GM21737 (cell line): ENCODE data around the gene CIPC.

Experiments
- ATAC-seq: cut with Tn5 transposase; IDR thresholded peaks from one replicate; pipeline ENCODE4 v1.9.1; 2021; ENCODE audit warnings: mild to moderate bottlenecking, moderate library complexity; ENCODE audit not compliant: unreplicated experiment

Gene CIPC

GRCh38 chr14:77097700-77098528 lies at the start of gene CIPC:
Gene CIPC, plus strand, starts transcription at chr14:77098258. Its CDS starts 7,451 bp downstream, at chr14:77105709.
- ATAC-seq, result peak; percentile 86

GRCh38 chr14:77051116-77051515 lies 46.9 kb upstream of the CIPC start:
- ATAC-seq, result no peak

DNA sequence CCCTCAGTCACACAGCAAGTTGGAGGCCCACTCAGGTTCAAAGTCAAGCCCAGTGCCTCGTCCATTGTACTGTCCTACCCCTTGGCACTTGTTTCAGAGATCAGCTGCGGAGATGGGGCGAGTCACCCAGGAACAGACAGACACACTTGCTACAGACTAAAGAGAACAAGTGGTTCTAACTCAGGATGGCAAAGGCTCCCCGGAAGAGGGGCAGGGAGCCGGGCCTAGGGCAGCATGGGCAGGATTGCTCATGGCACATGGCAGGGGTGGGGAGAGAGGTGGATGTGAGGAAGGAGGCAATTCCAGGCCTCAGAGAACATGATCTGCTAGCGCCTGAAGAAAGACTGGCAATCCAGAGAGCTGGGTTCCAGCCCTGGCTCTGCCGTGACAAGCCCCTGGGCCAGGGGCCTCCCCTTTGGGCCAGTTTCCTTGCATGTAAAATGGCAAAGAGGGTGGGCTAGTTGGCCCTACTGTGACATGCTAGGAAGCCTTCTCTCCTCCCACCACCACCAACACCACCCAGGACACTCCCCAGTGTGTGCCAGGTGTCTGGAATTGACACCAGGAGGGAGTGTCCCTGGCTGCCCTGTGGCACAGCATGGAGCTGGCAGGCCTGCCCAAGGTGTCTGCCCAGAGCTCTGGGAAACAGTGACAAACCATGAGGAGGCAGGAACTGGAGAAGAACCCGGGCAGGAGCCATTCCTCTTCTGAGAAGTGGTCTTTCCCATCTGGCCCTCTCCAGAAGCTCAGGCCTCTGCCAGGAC lies 45.6 kb upstream of the CIPC start:
- ATAC-seq, result no peak

DNA sequence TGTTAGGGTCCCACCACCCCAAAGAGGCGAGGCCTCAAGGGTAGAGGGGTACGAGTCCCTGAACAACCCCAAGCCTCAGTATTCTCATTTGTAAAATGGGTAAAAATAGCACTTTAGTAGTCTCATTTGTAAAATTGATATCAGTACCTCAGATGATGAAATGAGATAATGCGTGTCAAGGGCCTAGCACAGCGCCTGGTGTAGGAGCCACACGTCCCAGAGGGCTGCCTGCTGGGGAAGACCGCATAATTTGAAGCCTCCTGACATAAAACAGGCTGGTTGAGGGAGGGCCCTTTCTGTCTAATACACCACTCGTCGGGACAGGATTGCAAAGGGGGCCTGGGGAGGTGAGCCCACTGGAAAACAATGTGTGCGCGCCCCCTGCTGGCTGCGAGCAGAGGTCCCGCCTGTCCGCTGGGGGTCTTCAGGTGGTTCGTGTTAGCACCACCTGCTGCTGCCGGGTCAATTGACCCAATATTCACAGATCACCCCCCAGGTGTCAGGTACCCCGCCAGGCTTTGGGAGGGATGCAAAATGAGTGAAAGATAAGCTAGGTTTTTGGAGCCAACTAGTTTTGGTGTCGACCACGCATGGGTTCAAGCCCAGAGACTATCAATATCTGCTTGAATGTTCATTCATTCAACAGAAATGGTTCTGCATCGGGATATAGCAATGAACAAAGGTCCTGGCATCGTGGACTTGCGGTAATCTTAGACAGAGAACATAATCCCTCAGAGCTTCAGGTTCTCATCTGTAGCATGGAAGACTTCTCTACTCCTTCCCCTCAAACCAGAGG lies 44.8 kb upstream of the CIPC start:
- peak; percentile 84 for ATAC-seq

GRCh38 chr14:77055306-77055705 lies 42.8 kb upstream of the CIPC start:
- ATAC-seq, result no peak

DNA sequence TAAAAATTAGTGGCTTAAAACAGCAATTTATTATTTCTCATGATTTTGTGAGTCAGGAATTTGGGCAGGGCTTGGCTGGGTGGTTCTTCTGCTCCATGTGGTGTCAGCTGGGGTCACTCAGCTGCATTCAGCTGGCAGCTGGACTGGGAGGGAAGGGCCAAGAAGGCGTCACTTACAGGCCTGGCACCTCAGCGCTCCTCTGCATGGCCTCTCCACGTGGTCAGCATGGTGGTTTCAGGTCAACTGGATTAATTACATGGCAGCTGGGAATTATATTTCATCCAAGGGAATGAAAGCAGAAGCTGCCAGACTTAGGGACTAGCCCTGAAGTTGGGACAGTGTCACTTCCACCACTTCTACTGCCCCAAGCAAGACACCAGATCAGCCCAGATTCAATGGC lies 42.1 kb upstream of the CIPC start:
- ATAC-seq, result no peak

DNA sequence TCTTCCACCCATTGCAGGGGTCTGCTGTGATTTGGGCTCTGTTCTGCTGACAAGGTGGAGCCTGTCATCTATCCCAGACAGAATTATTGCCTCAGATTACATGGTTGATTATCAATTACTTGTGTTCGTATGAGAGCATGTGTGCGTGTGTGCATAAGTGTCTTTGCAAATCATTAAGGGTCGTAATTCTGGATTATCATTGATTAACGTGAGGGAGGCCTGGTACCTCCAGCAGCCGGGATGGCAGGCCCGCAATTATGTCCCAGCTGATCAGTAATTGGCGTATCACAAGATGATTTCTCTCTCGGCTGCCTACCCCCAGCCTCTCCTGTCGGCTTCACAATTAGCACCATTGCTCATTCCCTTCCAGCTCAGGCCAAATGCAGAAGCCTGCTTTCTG lies 39.9 kb upstream of the CIPC start:
- no peak for ATAC-seq

- ATAC-seq, result no peak
Measured at GRCh38 chr14:77058785-77059184, 39.3 kb upstream of the CIPC start.

- no peak for ATAC-seq
Measured at GRCh38 chr14:77059276-77059915, 38.7 kb upstream of the CIPC start.

- no peak for ATAC-seq
Measured at GRCh38 chr14:77061630-77062257, 36.3 kb upstream of the CIPC start.

GRCh38 chr14:77062261-77062660 lies 35.8 kb upstream of the CIPC start:
- ATAC-seq, result no peak

DNA sequence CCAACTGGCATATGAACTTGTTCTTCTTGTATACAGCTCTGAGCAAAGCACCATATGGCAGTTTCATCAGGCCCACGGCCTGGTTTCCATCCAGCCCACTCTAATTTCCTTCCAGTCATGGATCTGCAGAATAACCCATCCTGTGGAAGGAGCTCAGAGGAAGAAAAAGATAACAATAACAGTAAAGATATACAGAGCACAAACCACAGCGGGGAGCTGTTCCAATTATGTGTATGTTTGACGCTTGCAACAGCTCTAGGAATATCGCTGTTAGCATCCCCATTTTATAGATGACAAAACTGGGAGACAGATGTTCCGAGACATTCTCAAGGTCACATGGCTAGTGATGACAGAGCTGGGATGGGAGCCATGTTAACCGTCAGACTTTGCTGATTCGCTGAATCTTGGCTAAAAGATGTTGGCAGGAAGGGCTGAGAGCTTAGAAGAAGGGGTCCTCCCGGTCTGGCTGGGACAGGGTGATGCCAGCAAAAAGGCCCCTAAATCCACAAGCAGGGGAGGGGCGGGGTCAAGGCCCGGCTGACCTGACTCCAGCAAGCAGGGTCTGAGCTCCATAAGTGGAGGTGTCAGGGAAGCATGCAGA lies 34.4 kb upstream of the CIPC start:
- ATAC-seq, result no peak

DNA sequence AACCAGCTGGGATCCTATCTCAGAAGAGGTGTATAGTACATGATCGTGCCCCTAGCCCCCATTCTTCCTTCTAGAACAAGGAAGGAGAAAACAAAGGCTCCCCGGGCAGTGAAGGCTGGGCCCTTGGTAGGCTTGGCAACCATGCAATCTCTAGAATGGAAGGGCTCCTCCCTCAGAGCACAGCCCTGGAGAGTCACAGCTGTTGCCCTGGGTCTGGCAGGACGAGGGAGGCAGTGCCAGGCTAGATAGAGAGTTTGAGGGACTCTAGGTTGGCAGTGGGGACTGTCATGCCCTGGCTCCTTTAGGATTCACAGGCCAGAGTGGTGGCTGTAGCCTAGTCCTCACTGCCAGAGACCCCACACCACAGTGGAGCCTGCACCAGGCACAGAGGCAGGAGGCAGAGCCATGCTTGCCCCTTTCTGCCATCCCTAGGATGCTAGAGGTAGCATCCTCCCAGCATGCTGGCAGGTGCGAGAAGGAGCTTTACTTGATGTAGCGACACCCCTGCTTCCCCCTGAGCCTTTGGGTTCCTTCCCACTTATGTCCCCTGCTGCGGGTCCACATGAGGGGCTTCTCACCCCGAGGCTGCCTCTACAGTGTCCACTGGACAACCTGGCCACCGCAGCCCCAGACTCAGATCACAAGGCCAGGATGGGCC lies 33.4 kb upstream of the CIPC start:
- ATAC-seq, result no peak

DNA sequence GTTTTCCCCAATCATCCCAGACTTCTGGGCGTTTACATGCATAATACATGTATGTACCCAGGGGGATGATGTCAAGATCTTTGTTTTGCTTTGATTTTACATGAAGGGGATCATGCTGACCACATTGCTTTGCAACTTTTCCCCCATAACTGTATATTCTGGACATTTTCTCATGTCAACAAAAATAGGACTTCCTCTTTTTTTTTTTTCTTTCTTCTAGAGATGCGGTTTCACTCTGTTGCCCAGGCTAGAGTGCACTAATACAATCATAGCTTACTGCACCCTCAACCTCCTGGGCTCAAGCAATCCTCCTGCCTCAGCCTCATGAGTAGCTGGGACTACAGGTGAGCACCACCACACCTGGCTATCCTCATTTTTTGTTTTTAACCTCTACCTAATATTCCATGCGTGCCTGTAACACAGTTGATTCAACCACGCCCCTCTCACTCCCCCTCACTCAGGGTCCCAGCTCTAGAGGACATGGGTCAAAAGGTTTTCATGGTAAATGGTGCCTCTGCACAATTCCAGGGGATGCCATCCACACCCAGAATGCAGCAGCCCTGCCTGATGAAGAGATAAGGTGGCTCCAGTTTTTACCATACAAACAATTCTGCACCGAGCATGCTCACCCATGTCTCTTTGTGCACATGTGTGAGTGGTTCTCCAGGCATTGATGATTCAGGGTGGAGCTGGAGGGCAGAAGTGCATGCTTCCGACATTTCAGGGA lies 32.0 kb upstream of the CIPC start:
- ATAC-seq, result no peak

GRCh38 chr14:77066578-77067172 lies 31.4 kb upstream of the CIPC start:
- no peak for ATAC-seq

DNA sequence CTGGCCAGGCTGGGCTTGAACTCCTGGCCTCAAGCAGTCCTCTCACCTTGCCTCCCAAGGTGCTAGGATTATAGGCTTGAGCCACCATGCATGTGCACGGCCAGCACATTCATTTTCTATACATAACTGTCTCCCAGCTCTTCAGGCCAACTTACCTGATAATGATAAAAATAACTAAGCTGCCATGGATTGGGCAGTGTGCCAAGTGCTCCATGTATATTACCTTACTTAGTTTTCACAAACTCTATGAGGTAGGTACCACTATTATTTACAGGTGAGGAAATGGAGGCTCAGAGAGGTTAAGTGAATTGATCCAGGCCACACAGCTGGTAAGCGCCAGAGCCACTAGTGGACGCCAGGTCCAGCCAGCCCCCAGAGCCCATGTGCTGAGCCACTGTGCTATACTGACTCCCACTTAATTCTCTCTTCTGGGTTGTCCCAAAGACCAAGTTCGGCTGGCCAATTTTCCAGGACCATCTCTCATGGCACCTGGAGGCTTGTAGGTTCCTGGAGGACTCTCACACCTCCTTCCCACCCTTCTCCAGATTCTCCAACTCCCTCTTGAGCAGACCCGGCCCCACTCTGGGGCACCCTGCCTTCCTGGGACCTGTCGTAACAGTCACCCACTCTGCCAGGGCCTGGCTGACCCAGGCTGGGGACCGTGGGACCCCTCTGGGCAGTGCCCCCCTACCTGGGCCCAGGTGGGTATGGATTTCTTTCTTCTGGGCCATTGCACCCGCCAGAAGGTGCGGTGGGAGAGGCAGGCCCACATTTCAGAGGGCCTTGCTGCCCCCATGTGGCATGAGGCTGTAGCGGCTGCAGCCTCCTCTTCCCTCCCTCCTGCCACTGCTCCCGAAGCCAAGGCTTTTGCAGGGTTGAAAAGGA lies 30.2 kb upstream of the CIPC start:
- ATAC-seq, result no peak

DNA sequence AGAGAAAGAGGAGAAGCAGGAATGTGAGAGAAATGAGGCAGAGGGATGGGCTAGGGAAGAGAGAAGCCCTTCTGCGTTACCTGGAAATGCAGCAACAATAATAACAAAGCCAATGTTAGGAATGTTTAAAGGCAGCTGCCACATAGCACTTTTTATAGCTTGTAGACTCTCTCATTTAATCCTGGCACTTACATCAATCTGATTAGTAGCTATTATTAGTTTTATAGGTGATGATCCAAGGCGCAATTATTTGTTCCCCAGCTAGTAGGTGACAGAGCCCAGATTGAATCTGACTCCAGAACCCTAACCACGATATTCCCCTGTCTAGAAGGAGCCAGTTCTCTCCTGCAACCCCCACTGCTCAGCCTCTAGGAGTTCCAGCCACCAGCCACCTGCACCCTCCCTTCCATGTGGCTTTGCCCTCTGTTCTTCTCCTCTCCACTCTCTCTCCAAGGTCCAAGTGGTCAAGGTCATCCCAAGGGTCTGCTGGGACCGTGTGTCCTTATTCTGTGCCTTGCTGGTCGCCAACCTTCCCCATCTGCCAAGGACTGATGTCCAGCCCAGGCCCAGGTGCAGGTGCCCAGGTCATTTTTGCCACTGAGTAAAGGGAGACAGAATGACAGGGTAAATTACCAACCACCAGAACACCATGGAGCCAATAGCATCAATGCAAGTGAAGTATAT lies 29.4 kb upstream of the CIPC start:
- no peak for ATAC-seq
